ENCODE measurements around the gene NDUFAF7. TPM values are rescaled to one million over a fixed set of nuclear protein-coding genes. Genes with fewer than 3 reads are reported as not detected.
A peak's percentile ranks its signal among the peaks of the same experiment; 100 is the strongest.
"Not testable (repeated sequence)": the region's sequence is repeated elsewhere in the genome, so short reads cannot be mapped to it uniquely, and the experiment has no call there.

The NDUFAF7 gene
- polyA plus RNA-seq, 1 donor, result 16.9 TPM

DNA sequence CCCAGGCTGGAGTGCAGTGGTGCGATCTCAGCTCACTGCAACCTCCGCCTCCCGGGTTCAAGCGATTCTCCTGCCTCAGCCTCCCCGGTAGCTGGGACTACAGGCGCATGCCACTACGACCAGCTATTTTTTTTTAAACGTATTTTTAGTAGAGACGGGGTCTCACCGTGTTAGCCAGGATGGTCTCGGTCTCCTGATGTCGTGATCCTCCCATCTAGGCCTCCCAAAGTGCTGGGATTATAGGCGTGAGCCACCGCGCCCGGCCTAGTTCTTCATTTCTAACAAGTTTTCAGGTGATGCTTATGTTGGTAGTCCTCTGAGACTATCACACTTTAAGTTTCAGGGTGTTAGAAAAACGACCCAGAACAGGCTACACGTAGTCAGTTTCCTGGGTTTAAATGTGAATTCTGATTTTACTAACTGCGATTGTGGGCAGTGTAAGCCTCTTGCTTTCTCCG is 35.6 kb upstream of the NDUFAF7 start:
- DNase-seq; H3K36me3 ChIP-seq (ENCODE audit: control insufficient read depth, insufficient read depth, low read length); H3K9me3 ChIP-seq (ENCODE audit: control insufficient read depth, low read depth, low read length); H3K27me3 ChIP-seq (ENCODE audit: control insufficient read depth, insufficient read depth, low read length); H3K4me1 ChIP-seq (ENCODE audit: control insufficient read depth, insufficient read depth, low read length): not testable (repeated sequence)
- no CpG with 5 or more reads among the region's 20 CpGs for WGBS (ENCODE audit: insufficient coverage, low lambda C conversion rate)
- Histone ChIP-seq H3K27ac (ENCODE audit: low read length) (peak overlapping the region; percentile 65), H3K4me3 (ENCODE audit: low read length) (peak overlapping the region; percentile 58)

DNA sequence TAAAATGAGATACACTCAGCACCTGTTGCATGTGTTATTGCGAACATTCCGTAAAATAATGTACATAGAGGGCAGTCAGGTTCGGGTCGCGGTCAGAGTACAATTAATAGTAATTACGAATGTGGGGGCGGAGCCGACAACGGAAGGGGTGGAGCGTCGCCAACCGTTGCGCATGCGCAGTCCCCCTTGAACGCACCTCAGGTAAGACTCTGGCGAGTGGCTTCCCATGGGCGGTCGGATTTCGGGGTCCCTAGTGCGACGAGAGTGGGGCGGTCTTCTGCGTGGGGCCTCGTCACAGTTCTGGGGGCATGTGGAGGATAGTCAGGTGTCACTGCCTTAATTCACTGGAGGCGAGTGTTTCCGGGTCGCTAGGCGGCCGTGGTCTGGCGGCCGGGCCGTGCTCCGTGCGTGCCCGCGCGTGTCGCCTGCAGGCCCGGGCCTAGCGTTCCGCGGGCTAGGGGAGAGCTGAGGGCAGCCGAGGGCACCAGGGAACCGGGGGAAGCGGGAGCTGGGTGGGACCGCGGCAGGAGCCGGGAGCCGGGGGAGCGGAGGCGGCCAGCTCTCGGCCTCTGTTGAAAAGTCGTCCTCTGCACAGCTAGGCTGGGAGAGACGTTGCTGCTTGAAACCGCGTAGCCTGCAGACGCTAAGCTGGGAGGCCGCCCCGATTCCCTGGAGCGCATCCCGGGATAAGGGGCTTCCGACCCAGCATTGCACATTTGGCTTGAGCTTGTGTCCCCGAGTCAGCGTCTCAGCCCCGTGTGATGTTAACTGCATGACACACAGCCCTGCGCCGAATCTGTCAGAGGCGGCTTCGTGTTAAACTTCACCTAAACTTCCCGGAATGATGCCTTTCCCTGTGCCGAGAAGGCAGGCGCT is 34.9 kb upstream of the NDUFAF7 start, which contains the start of gene CEBPZOS:
TSS of gene CEBPZOS (plus strand) at position 177 of the 876 bp plus-strand sequence. CDS start 3,209 bp downstream, outside the sequence.
- no CpG with 5 or more reads among the region's 72 CpGs for WGBS (ENCODE audit: insufficient coverage, low lambda C conversion rate)
- no peaks in the 10 kb centered on the region for H3K27me3 ChIP-seq (ENCODE audit: control insufficient read depth, insufficient read depth, low read length)
- peaks cover 5% of the 10 kb centered on the region for H3K4me1 ChIP-seq (ENCODE audit: control insufficient read depth, insufficient read depth, low read length)
- H3K9me3 ChIP-seq (ENCODE audit: control insufficient read depth, low read depth, low read length), result no peaks in the 10 kb centered on the region
- peak within 1 kb of the TSS; percentile 58 for H3K4me3 ChIP-seq (ENCODE audit: low read length)
- H3K27ac ChIP-seq (ENCODE audit: low read length), result peak within 1 kb of the TSS; percentile 65
- H3K36me3 ChIP-seq (ENCODE audit: control insufficient read depth, insufficient read depth, low read length), result peaks cover 8% of the 10 kb centered on the region
- peak; percentile 89 to 93 for DNase-seq

DNA sequence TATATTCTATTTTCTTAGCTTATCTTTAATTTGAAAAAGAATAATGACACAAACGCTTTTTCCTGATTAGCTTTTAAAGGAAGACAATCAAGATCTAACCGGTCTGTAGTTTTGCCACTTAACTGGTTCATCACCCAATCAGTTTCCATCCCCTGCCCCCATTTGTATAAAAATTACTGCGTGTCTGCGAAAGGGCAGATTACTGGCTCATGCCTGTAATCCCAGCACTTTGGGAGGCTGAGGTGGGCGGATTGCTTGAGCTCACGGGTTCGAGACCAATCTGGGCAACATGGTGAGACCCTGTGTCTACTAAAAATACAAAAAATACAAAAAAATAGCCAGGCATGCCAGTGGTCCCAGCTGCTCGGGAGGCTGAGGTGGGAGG is 32.8 kb upstream of the NDUFAF7 start:
- WGBS (ENCODE audit: insufficient coverage, low lambda C conversion rate), result 80% methylated on average over 1 of the region's 8 CpGs
- DNase-seq, result no peak
- Histone ChIP-seq H3K9me3 (ENCODE audit: control insufficient read depth, low read depth, low read length) (peaks cover 2% of the 10 kb centered on the region), H3K27me3 (ENCODE audit: control insufficient read depth, insufficient read depth, low read length) (no peaks in the 10 kb centered on the region), H3K4me3 (ENCODE audit: low read length) (no peak overlapping the region), H3K36me3 (ENCODE audit: control insufficient read depth, insufficient read depth, low read length) (peaks cover 18% of the 10 kb centered on the region), H3K4me1 (ENCODE audit: control insufficient read depth, insufficient read depth, low read length) (peaks cover 5% of the 10 kb centered on the region), H3K27ac (ENCODE audit: low read length) (no peak overlapping the region)

DNA sequence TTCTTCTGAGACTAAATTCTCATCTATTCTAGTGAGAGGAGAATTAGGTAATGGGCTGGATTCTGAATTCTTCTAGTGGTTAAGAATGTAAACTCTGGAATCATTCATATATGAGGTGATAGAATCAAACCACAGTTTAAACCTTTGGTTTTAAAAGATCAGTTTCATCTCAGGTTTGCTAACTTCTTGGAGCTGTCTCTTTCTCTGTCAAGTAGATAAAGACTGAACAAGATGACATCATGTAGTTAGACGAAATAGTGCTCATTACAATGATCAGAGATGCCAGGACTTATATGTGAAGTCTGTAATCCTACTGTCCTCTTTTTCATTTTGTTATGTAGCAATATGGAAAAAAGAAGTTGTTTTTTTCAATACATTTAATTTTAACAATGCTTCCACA is 30.2 kb upstream of the NDUFAF7 start:
- H3K4me3 ChIP-seq (ENCODE audit: low read length), result no peak overlapping the region
- H3K36me3 ChIP-seq (ENCODE audit: control insufficient read depth, insufficient read depth, low read length), result peaks cover 35% of the 10 kb centered on the region
- H3K27me3 ChIP-seq (ENCODE audit: control insufficient read depth, insufficient read depth, low read length), result no peaks in the 10 kb centered on the region
- peaks cover 12% of the 10 kb centered on the region for H3K9me3 ChIP-seq (ENCODE audit: control insufficient read depth, low read depth, low read length)
- H3K27ac ChIP-seq (ENCODE audit: low read length), result no peak overlapping the region
- WGBS (ENCODE audit: insufficient coverage, low lambda C conversion rate), result no CpG with 5 or more reads among the region's 1 CpG
- no peak for DNase-seq
- H3K4me1 ChIP-seq (ENCODE audit: control insufficient read depth, insufficient read depth, low read length), result peaks cover 5% of the 10 kb centered on the region

DNA sequence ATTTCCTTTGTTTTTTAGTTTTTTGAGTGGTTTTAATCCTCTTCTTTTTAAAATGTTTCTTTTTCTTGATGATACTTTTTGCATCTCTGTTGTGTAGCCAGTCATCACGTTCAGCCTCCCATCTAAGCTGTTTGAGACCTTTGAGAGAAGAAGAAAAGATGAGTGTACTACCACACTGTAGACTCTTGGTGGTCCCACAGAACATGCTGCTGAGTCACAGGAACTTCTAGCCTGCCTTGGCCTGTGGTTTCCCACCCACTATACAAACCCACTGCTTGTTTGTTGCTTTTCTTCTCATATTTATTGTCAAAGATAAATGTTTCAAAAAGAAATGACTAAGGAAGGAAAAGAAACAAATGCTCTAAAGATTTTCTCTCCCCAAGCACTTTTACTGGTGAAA is 29.7 kb upstream of the NDUFAF7 start:
- DNase-seq, result peak in 1 of 2 donors; percentile 6
- H3K4me3 ChIP-seq (ENCODE audit: low read length), result no peak overlapping the region
- WGBS (ENCODE audit: insufficient coverage, low lambda C conversion rate), result no CpG with 5 or more reads among the region's 1 CpG
- peaks cover 39% of the 10 kb centered on the region for H3K36me3 ChIP-seq (ENCODE audit: control insufficient read depth, insufficient read depth, low read length)
- no peak overlapping the region for H3K27ac ChIP-seq (ENCODE audit: low read length)
- H3K27me3 ChIP-seq (ENCODE audit: control insufficient read depth, insufficient read depth, low read length), result no peaks in the 10 kb centered on the region
- peaks cover 5% of the 10 kb centered on the region for H3K4me1 ChIP-seq (ENCODE audit: control insufficient read depth, insufficient read depth, low read length)
- H3K9me3 ChIP-seq (ENCODE audit: control insufficient read depth, low read depth, low read length), result peaks cover 15% of the 10 kb centered on the region

DNA sequence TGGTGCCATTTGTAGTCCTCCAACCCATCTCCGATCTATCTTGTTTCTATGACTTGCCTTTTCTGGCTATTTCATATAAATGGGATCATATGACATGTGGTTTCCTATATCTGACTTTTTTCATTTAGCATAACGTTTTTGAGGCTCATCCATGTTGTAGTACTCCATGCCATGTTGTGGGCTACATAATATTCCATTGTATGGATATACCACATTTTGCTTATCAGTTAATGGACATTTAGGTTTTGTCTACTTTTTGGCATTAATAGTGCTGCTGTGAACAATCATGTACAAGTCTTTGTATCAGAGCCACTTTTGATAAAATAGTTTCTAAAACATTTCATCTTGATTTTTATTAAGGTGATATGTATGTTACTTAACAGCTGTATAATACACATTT is 27.8 kb upstream of the NDUFAF7 start:
- H3K27me3 ChIP-seq (ENCODE audit: control insufficient read depth, insufficient read depth, low read length), result no peaks in the 10 kb centered on the region
- WGBS (ENCODE audit: insufficient coverage, low lambda C conversion rate), result 100% methylated on average over 2 of the region's 2 CpGs
- no peak overlapping the region for H3K27ac ChIP-seq (ENCODE audit: low read length)
- no peak for DNase-seq
- H3K9me3 ChIP-seq (ENCODE audit: control insufficient read depth, low read depth, low read length), result peaks cover 15% of the 10 kb centered on the region
- H3K4me1 ChIP-seq (ENCODE audit: control insufficient read depth, insufficient read depth, low read length), result no peaks in the 10 kb centered on the region
- peaks cover 45% of the 10 kb centered on the region for H3K36me3 ChIP-seq (ENCODE audit: control insufficient read depth, insufficient read depth, low read length)
- no peak overlapping the region for H3K4me3 ChIP-seq (ENCODE audit: low read length)

DNA sequence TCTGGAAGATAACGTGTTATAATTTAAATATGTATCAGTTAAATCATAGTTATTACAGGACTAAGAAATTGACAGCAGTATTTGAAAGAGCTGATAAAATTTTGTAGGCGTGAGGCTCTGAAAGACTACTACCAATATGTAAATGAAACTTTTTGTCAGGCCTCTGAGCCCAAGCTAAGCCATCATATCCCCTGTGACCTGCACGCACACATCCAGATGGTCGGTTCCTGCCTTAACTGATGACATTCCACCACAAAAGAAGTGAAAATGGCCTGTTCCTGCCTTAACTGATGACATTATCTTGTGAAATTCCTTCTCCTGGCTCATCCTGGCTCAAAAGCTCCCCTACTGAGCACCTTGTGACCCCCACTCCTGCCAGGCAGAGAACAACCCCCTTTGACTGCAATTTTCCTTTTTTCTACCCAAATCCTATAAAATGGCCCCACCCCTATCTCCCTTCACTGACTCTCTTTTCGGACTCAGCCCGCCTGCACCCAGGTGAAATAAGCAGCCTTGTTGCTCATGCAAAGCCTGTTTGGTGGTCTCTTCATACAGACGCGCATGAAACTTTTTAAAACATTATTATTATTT is 26.3 kb upstream of the NDUFAF7 start:
- not testable (repeated sequence) for H3K4me1 ChIP-seq (ENCODE audit: control insufficient read depth, insufficient read depth, low read length); H3K27me3 ChIP-seq (ENCODE audit: control insufficient read depth, insufficient read depth, low read length); H3K27ac ChIP-seq (ENCODE audit: low read length); H3K4me3 ChIP-seq (ENCODE audit: low read length); DNase-seq
- 0% methylated on average over 1 of the region's 8 CpGs for WGBS (ENCODE audit: insufficient coverage, low lambda C conversion rate)
- H3K36me3 ChIP-seq (ENCODE audit: control insufficient read depth, insufficient read depth, low read length), result peaks cover 57% of the 10 kb centered on the region
- H3K9me3 ChIP-seq (ENCODE audit: control insufficient read depth, low read depth, low read length), result peaks cover 22% of the 10 kb centered on the region

DNA sequence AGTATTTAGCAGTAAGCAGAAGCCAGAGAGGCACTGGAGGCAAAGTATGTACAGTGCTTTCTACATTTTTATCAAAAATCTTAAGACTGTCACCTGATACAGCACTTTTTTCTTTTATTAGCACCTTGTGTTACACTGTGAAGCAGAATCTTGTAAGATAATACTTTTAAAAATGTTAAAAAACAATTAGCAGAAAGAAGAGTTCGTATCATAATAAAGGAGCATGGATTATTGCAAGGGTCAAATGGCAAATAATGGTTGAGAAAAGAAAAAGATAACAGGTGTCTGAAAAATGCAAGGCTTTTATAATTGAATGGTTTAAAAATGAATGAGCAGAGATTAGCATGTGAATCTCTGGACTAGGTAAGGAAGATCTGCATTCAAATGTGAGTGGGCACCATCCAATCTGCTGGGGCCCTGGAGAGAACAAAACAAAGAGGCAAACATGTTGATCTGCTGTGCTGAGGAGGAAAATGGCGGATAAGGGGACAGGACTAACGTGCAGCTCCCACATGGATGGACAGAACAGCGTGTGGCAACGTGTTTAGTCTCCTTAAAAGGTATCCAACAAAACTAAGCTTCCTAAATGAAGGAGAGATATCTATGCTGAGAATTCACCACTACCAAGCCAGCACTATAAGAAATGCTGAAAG is 25.6 kb upstream of the NDUFAF7 start:
- Histone ChIP-seq H3K4me3 (ENCODE audit: low read length) (no peak overlapping the region), H3K27me3 (ENCODE audit: control insufficient read depth, insufficient read depth, low read length) (no peaks in the 10 kb centered on the region), H3K4me1 (ENCODE audit: control insufficient read depth, insufficient read depth, low read length) (no peaks in the 10 kb centered on the region), H3K36me3 (ENCODE audit: control insufficient read depth, insufficient read depth, low read length) (peaks cover 60% of the 10 kb centered on the region), H3K27ac (ENCODE audit: low read length) (no peak overlapping the region), H3K9me3 (ENCODE audit: control insufficient read depth, low read depth, low read length) (peaks cover 22% of the 10 kb centered on the region)
- DNase-seq, result no peak
- WGBS (ENCODE audit: insufficient coverage, low lambda C conversion rate), result 100% methylated on average over 1 of the region's 5 CpGs

DNA sequence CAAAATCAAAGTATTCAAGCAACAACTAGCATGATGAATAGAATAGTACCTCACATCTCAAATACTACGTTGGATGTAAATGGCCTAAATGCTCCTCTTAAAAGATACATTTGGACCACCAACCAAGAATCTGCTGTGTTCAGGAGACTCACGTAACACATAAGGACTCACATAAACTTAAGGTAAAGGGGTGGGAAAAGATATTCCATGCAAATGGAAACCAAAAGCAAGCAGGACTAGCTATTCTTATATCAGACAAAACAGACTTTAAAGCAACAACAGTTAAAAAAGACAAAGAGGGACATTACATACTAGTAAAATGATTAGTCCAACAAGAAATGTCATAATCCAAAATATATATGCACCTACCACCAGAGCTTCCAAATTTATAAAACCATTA is 24.7 kb upstream of the NDUFAF7 start:
- not testable (repeated sequence) for H3K4me3 ChIP-seq (ENCODE audit: low read length); H3K4me1 ChIP-seq (ENCODE audit: control insufficient read depth, insufficient read depth, low read length); H3K27me3 ChIP-seq (ENCODE audit: control insufficient read depth, insufficient read depth, low read length); H3K27ac ChIP-seq (ENCODE audit: low read length); DNase-seq
- no CpG with 5 or more reads among the region's 2 CpGs for WGBS (ENCODE audit: insufficient coverage, low lambda C conversion rate)
- peaks cover 63% of the 10 kb centered on the region for H3K36me3 ChIP-seq (ENCODE audit: control insufficient read depth, insufficient read depth, low read length)
- peaks cover 22% of the 10 kb centered on the region for H3K9me3 ChIP-seq (ENCODE audit: control insufficient read depth, low read depth, low read length)

DNA sequence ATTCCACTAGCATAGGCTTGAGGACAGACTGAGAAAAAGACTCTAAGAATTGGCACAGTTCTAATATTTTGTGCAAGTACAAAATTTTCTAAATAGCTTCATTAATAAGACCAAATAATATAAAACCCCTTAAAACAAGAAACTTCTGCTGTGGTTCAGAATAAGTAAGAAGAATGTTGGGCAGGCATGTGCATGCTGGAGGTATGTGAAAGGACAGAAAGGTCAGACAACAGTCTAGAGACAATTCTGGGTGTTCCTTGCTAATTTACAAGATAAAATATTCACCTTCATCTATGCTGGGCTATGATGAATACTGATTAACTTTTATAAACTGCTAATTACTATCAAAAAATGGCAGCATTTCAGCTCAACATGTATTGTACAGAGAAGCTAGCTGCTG is 20.2 kb upstream of the NDUFAF7 start:
- Histone ChIP-seq H3K4me1 (ENCODE audit: control insufficient read depth, insufficient read depth, low read length) (no peaks in the 10 kb centered on the region), H3K4me3 (ENCODE audit: low read length) (no peak overlapping the region), H3K27me3 (ENCODE audit: control insufficient read depth, insufficient read depth, low read length) (no peaks in the 10 kb centered on the region), H3K36me3 (ENCODE audit: control insufficient read depth, insufficient read depth, low read length) (peaks cover 68% of the 10 kb centered on the region), H3K27ac (ENCODE audit: low read length) (no peak overlapping the region), H3K9me3 (ENCODE audit: control insufficient read depth, low read depth, low read length) (peaks cover 10% of the 10 kb centered on the region)
- no peak for DNase-seq
